SK-N-SH (cell line): ENCODE results near the gene RPAP2.

ENCODE experiments used
- CTCF ChIP-seq: fragments of 200-600 bp; sonication (generic); IDR thresholded peaks from 2 replicates; pipeline ENCODE4 v1.6.1; 2017; ENCODE audit warnings: antibody characterized with exemption, mild to moderate bottlenecking, moderate library complexity
- FOXJ3 ChIP-seq: sonication (generic); formaldehyde crosslinking; IDR thresholded peaks from 2 replicates; pipeline ENCODE4 v1.5.1; 2020; ENCODE audit warnings: mild to moderate bottlenecking, missing genetic modification reagents
- MAX ChIP-seq: IDR thresholded peaks from 2 replicates; pipeline ENCODE4 v1.4.0; 2012; ENCODE audit warnings: low read depth

GRCh38 chr1:92441697-92442342 is 143.0 kb downstream of the RPAP2 start:
- no peak for TF ChIP-seq CTCF
- no peak for TF ChIP-seq MAX
- no peak for TF ChIP-seq FOXJ3 (CRISPR knock-in tag)
